Fibroblast of mammary gland (primary cell): ENCODE data around the gene AOPEP.

Experiments used
- DNase-seq: peaks from one replicate; pipeline ENCODE4 v3.0.0-alpha.2; 2010; ENCODE audit warnings: low read depth
- H3K4me3 ChIP-seq: 2 replicates; pipeline ENCODE4 v1.5.1; 2011; ENCODE audit warnings: low read depth, mild to moderate bottlenecking, low read length, moderate library complexity; ENCODE audit not compliant: control insufficient read depth
- CTCF ChIP-seq: conservative IDR thresholded peaks from 2 replicates; pipeline ENCODE4 v1.5.1; 2011; ENCODE audit warnings: low read depth, low read length, inconsistent platforms; ENCODE audit not compliant: control insufficient read depth, insufficient read depth

Gene AOPEP

GRCh38 chr9:95104980-95105379 is 378.5 kb downstream of the AOPEP start:
- no peak overlapping the region for H3K4me3 ChIP-seq
- TF ChIP-seq CTCF: no peak
- DNase-seq: no peak

- no peak for TF ChIP-seq CTCF
- no peak for DNase-seq
- no peak overlapping the region for H3K4me3 ChIP-seq
Measured at GRCh38 chr9:95105519-95106287, 379.2 kb downstream of the AOPEP start.

GRCh38 chr9:95107001-95107749 is 380.7 kb downstream of the AOPEP start:
- H3K4me3 ChIP-seq: no peak overlapping the region
- no peak for TF ChIP-seq CTCF
- DNase-seq: peak; percentile 47

GRCh38 chr9:95107976-95108375 is 381.5 kb downstream of the AOPEP start:
- DNase-seq: no peak
- TF ChIP-seq CTCF: no peak
- no peak overlapping the region for H3K4me3 ChIP-seq

- TF ChIP-seq CTCF: no peak
- DNase-seq: no peak
- H3K4me3 ChIP-seq: no peak overlapping the region
Measured at GRCh38 chr9:95108777-95109176, 382.3 kb downstream of the AOPEP start.

GRCh38 chr9:95109456-95109855 is 383.0 kb downstream of the AOPEP start:
- H3K4me3 ChIP-seq: no peak overlapping the region
- TF ChIP-seq CTCF: no peak
- no peak for DNase-seq
